NK-92 treated with Interleukin-12 subunit alpha and Interleukin-12 subunit beta, amount 100 ng/mL, for 24 hours (cell line): Measurements from ENCODE around the gene BCL11A.

Experiments used
- DNase-seq: peaks from one replicate; lab custom pipeline; 2025; lab: John Stamatoyannopoulos, UW

The BCL11A gene

DNA sequence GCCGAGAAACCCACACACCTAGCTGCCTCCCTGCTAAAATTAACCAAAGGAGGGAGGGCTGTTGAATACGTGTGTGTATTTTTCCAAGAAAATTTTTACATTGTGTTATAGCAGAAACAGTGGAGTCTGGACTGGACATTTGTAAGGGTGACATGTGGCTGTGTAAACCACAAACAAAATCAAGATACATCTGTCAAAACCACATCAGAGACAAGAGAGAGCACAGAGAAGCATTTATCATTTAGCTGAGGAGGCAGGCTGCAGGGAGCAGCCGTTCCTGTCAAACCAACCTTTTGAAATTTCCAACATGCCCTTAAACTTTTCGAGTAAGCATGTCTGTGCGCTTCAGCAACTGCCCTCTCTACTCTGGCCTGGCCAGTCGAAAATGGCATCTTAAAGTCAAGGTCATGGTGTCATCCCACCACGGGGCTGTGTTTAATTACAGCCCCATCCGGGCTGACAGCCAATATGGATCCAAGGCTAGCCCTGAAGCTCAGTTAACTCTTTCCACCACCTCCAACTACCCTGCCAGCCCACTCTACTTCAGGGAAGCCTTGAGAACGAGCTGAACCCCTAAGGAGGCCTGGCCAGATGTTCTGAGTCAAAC lies 8.4 kb downstream of the BCL11A start:
- no peak for DNase-seq

DNA sequence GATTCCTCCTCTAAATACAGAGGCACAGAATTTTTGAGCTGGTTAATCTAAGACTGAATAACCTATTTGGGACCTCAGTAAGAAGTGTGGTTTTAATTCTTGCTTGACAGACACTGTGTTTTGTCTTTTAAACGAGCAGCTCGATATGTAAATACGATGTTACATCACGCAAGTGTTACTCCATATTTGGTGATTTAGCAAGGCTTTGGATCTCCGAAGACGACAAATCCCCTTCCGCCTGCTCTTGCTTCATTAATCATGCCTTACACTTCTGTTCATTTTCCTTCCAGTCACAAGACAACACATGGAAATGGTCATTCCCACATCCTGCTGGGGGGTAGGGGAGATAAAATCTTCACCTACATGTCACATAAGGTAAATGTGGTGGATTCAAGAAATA lies 9.4 kb downstream of the BCL11A start:
- no peak for DNase-seq

GRCh38 chr2:60541056-60541651 lies 12.3 kb downstream of the BCL11A start:
- DNase-seq: no peak

DNA sequence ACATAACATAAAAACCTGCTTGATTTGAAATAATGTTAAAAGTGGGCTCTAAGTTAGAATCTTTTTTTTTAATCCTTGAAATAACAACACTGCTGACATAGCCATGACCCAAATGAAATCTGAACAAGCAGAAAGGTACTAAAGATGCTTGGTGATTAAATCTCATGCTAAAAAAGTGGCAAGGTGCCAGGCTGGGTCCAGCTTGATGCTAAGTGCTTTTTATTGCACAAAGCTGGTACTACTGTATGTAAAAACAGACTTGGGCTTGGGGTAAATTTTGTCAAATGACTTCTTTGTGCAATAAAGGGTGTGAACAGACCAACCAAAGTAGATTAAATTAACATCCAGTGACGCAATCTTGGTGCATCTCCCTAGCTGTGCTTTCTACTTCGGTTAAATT lies 13.4 kb downstream of the BCL11A start:
- no peak for DNase-seq

- DNase-seq: no peak
Observed at GRCh38 chr2:60539140-60539539, 14.3 kb downstream of the BCL11A start.

DNA sequence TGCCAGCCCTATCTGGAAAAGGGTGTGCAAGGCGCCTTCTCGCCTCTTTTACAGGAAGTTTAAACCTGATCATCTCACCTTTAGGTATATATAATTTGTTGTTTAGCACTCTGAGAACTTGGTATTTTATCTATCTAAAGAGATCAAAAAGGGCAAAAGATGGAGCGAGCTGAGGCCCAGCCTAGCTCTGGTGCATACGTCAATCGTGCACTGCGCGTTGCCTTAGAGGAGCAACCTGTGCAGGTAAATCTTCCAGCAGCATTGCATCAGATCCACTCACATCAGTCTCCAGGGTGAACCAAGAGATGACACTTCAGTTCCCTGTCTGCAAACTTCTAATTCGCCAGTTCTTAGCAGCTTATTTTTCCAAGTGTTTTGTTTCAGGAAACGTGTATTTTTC lies 15.4 kb downstream of the BCL11A start:
- no peak for DNase-seq

DNA sequence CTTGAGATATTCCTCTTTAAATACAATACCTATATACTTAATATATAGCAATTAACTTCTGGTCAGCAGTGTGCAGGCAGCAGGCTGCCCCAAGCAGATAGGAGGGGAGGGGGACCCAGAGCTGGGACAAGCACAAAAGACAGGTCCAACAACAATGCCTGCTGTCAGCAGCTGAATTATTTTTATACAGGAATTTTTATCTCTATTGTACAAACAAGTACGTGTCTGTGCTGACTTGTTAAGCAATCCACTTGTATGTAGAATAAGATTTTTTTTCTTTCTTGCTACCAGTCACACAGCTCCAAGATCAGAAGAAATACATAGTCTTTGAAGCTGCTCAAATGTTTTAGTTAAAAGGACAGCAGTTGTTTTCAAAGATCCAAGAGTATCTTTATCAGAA lies 16.7 kb downstream of the BCL11A start:
- no peak for DNase-seq

DNA sequence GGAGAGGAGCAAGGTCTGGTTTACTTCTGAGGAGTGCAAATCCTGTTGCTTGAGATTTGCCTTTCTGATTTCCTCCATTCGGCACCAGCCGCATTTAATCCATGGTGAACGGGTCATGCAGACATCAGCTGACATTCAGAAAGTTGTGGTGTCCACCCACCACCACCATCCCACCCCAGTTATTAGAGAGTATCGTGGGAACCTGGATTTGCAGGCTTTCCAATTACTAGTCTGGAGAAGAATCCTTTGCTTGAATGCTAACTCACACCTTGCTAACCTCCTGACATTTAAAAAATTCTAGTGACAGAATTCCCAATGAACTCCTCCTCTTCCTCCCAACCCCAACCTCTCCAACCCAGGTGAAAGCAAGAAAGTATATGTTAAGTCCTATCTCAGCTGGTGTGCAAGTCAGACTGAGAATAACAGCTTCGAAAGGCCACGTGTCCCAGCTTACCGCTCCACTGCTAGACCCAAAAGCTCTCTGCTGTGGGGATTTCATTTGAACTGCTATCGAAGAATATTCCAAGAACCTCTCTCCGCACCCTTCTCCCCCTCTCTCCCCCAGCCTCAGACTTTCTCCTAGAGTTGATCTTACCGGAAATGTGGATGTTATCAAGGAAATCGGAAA lies 17.7 kb downstream of the BCL11A start:
- DNase-seq: no peak

DNA sequence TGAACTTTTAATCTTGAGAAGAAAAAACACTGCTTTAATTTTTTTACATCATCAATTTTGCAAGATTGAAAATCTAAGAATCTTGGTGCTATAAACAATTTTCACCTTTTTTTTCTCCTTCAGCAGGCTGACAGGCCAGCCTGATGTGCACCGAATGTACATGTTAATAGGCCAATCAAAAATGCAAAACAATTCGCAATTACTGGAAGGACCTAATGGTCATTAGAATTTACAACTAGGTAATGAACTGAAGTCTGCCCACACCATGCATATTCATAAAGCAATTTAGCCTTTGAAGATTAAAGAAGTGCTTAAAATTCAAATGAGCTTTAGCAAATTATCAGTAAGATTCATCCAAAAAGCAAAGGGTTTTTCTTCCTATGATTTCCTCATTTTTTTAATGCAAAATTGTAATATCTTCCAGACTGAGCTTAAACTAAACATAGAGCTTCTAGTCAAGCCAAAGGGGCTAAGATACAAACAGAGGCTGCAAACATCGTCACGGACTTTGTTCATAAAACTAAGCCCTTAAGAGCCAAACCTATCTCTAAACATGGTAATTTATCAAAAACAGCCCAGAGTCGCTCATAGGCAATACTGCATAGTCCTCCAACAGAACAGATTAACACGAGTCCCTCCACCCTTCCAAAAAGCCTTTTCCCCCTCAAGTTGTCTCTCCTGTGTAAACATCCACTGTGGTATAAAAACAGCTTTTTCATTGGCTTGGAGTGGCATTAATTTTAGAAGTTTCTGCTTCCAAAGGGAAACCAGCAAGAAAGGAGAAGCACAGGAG lies 18.4 kb downstream of the BCL11A start:
- no peak for DNase-seq

DNA sequence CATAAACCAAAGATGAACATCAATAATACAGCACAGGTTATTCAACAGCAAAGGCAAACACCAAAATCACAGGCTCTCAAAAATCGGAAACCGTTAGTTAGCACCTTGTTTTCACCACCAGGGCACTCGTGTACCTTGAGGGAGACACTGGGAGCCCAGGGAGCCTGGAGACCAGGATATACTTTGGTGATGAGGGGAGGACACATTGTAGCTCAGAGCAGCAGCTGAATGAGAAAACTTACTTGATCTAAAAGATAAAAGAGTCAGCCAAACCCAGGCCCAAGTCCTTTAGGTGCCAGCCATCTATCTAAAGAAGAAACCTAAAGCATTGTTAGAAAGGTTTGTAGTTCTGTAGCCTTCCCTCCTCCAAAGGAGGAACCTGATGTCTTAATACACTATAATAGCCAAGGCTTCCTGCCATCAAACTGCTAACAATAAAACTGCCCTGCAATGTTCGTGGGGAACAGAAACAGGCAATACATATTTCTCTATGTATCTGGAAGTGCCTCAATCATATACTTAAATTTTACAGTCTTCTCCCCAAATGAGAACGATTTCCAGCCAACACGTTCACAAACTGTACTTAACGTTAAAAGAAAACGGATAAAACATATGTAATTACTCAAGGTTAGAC lies 19.3 kb downstream of the BCL11A start:
- no peak for DNase-seq

- no peak for DNase-seq
Observed at GRCh38 chr2:60533101-60534051, 20.1 kb downstream of the BCL11A start.

- DNase-seq: no peak
Observed at GRCh38 chr2:60532421-60532820, 21.0 kb downstream of the BCL11A start.

DNA sequence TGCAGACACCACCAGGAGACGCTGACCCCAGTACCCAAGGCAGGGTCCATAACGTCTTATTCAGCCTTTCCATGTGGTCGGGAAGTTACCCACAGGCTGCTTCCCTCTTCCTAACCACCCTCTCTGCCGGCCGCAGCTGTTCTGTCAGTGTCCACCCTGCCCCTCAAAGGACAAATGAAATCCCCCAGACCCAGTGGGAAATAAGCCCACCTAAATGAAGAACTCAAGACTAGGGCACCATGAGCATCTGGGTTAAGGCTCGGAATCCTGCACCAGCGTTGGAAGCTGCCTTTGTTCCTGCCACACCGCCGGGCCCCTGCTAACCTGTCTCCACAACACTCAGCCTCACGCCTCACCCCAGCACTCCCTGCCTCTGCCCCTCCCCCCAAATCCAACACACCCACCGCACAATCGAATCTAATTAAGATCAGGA lies 21.7 kb downstream of the BCL11A start:
- no peak for DNase-seq

DNA sequence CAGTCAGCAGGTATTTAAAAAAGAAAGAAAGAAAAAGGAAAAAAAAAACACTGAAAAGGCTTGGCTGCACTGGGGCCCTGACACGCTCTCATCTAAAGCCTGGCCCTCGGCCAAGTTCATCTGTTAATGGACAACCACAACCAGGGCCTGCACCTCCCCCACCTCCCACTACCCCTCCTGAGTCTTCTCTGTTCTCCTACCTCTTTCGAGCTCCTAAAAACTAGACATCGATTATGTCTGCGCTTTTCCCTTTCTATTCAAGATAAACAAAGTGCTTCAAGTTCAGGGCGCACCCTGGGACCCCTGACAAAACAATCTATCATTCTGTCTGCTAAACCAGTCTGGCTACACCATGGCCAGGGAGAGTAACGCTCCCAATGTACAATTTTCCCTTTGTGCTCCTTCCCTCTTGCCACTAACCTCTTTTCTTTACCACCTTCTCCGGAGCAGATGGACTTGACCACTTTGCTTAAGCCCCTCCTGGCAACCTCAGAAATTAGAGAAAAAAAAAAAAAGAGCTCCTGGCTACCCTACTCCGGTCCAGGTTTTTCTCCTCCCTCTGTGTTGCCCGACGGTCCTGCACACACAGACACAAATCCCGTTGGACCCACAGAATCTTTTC lies 22.7 kb downstream of the BCL11A start:
- no peak for DNase-seq

GRCh38 chr2:60529785-60530627 lies 23.4 kb downstream of the BCL11A start:
- DNase-seq: no peak

DNA sequence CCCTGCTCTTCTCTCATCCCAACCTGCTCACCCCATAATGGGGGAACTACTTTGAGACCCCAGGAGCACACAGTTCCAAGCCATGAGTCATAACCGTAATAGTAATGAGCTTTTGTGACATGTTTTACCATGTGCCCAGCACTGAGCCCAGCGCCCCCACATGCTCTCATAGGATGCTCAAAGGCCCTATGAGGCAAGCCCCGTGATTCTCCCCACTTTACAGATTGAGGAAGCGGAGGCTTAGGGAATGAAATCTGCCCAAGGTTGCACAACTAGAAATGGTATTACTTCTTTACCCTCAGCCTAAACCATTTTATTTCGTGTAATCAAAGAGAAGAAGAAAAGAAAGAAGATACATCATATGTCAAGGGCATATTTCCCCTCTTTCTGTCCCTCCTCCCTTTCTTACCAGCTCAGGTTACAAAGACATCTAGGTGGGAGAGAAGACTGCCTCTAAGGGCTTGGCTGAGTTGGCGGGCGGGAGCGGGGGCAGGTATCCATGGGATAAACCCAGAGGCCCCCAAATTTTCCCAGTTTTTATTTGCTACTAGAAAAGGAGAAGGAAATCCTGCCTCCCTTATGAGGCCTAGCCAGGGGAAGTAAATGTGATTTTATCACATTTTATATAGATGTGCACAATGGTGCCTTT lies 24.2 kb downstream of the BCL11A start:
- DNase-seq: no peak

DNA sequence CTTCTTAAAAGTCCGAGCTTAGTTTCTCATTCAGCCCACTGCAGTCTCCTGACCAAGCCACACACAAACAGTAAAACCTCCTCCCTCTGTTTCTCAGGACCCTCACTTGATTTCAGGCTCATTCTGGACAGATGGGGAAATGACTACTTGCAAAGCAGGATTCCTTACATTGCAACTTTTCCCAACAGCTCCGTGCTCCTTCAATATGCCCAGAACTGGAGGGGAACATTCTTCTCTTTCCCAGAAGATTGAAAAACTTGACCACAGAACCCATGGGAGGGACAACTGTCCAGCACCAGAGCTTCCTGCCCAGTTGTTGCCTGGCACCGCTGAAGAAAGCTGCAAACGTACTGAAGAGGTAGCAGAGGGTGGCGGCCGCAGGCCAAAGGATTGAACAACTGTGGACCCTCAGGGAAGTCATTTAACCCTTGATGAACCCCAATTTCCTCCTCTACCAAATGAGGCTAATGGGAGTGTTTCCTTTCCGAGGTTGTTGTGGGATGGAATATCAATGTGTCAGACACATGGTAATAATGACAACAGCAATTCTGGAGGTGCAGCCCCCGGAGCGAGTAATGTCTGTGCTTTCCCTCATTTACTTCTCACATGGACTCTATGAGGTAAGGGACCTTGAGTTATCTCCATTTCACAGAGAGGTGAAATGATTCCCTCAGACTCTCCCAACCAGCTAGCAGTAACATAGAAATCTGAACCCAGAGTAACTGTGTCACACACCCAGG lies 25.0 kb downstream of the BCL11A start:
- no peak for DNase-seq

- DNase-seq: no peak
Observed at GRCh38 chr2:60527762-60528161, 25.7 kb downstream of the BCL11A start.

DNA sequence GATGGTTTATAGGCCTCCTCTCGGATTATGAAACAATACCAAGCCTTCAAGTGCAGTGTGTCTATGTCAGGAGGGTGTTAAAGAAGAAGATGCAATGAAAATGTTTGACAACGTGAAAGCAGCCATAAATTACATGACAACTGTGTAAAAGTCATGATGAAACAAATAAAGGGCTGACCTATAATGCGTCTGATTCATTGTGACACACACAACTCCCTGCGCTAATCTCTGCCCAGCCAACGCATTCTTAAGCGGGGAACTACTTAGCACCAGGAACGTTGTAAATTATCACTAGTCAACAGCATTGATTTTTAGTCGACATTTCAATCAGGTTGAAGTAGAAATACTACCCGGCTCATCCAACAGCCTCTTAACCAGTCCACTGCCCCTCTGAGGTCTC lies 26.8 kb downstream of the BCL11A start:
- no peak for DNase-seq
